Measurements from ENCODE around the gene EBP. TPM values are rescaled to one million over a fixed set of nuclear protein-coding genes. Genes with fewer than 3 reads are reported as not detected.

Gene EBP
- total RNA-seq, 2 donors from 2014 or later: 37.8 to 46.9 TPM

GRCh38 chrX:48477960-48478755, 43.5 kb upstream of the EBP start:
- Histone ChIP-seq H3K27me3 (replicated peaks; ENCODE audit: insufficient read depth) (no peaks in the 10 kb centered on the region), H3K4me1 (replicated peaks) (no peaks in the 10 kb centered on the region), H3K9me3 (no peaks in the 10 kb centered on the region), H3K4me3 (no peak overlapping the region), H3K36me3 (no peaks in the 10 kb centered on the region), H3K27ac (no peak overlapping the region)
- 94% methylated on average over 16 of the region's 19 CpGs for WGBS
- intact Hi-C loops (cut with DNase I): no loop called here
- no peak for DNase-seq (ENCODE audit: low spot score)
- TF ChIP-seq CTCF (IDR thresholded peaks at IDR 0.05): no peak
- no peak for TF ChIP-seq POLR2A (IDR thresholded peaks at IDR 0.05)
- TF ChIP-seq POLR2AphosphoS5 (IDR thresholded peaks at IDR 0.05): no peak

GRCh38 chrX:48478806-48479205, 42.8 kb upstream of the EBP start:
- Histone ChIP-seq H3K4me1 (replicated peaks) (no peaks in the 10 kb centered on the region), H3K36me3 (no peaks in the 10 kb centered on the region), H3K9me3 (no peaks in the 10 kb centered on the region), H3K4me3 (no peak overlapping the region), H3K27ac (no peak overlapping the region), H3K27me3 (replicated peaks; ENCODE audit: insufficient read depth) (no peaks in the 10 kb centered on the region)
- TF ChIP-seq POLR2A (IDR thresholded peaks at IDR 0.05) (no peak), POLR2AphosphoS5 (IDR thresholded peaks at IDR 0.05) (no peak), CTCF (IDR thresholded peaks at IDR 0.05) (no peak)
- DNase-seq (ENCODE audit: low spot score): no peak
- 90% methylated on average over 5 of the region's 5 CpGs for WGBS
- intact Hi-C loops (cut with DNase I): no loop called here

GRCh38 chrX:48480142-48480541, 41.5 kb upstream of the EBP start:
- DNase-seq (ENCODE audit: low spot score): no peak
- intact Hi-C loops (cut with DNase I): no loop called here
- Histone ChIP-seq H3K4me3 (no peak overlapping the region), H3K27ac (no peak overlapping the region), H3K4me1 (replicated peaks) (no peaks in the 10 kb centered on the region), H3K36me3 (no peaks in the 10 kb centered on the region), H3K9me3 (no peaks in the 10 kb centered on the region), H3K27me3 (replicated peaks; ENCODE audit: insufficient read depth) (no peaks in the 10 kb centered on the region)
- WGBS: 98% methylated on average over 3 of the region's 3 CpGs
- TF ChIP-seq POLR2AphosphoS5 (IDR thresholded peaks at IDR 0.05) (no peak), POLR2A (IDR thresholded peaks at IDR 0.05) (no peak), CTCF (IDR thresholded peaks at IDR 0.05) (no peak)

GRCh38 chrX:48480583-48480982, 41.0 kb upstream of the EBP start:
- intact Hi-C loops (cut with DNase I): no loop called here
- no peak overlapping the region for H3K4me3 ChIP-seq
- no peaks in the 10 kb centered on the region for H3K36me3 ChIP-seq
- TF ChIP-seq POLR2A (IDR thresholded peaks at IDR 0.05): no peak
- no peak for TF ChIP-seq POLR2AphosphoS5 (IDR thresholded peaks at IDR 0.05)
- TF ChIP-seq CTCF (IDR thresholded peaks at IDR 0.05): no peak
- 93% methylated on average over 3 of the region's 3 CpGs for WGBS
- H3K4me1 ChIP-seq (replicated peaks): no peaks in the 10 kb centered on the region
- H3K27ac ChIP-seq: no peak overlapping the region
- no peaks in the 10 kb centered on the region for H3K27me3 ChIP-seq (replicated peaks; ENCODE audit: insufficient read depth)
- DNase-seq (ENCODE audit: low spot score): no peak
- H3K9me3 ChIP-seq: no peaks in the 10 kb centered on the region

- Histone ChIP-seq H3K27me3 (replicated peaks; ENCODE audit: insufficient read depth) (no peaks in the 10 kb centered on the region), H3K36me3 (no peaks in the 10 kb centered on the region)
- intact Hi-C loops (cut with DNase I): no loop called here
Measured at GRCh38 chrX:48482526-48482925, 39.1 kb upstream of the EBP start.

More at GRCh38 chrX:48482526-48482925, 39.1 kb upstream of the EBP start:
- DNase-seq (ENCODE audit: low spot score): no peak
- Histone ChIP-seq H3K27ac (no peak overlapping the region), H3K4me1 (replicated peaks) (no peaks in the 10 kb centered on the region), H3K4me3 (no peak overlapping the region), H3K9me3 (no peaks in the 10 kb centered on the region)
- TF ChIP-seq POLR2AphosphoS5 (IDR thresholded peaks at IDR 0.05) (no peak), CTCF (IDR thresholded peaks at IDR 0.05) (no peak), POLR2A (IDR thresholded peaks at IDR 0.05) (no peak)
- 60% methylated on average over 5 of the region's 7 CpGs for WGBS

Measured in prostate gland (tissue), 2 donors.